Naive thymus-derived CD4-positive, alpha-beta T cell (primary cell): Measurements from ENCODE around the gene ARHGAP35. TPM values are rescaled to one million over a fixed set of nuclear protein-coding genes. Genes with fewer than 3 reads are reported as not detected.
A peak's percentile ranks its signal among the peaks of the same experiment; 100 is the strongest.

Experiments
- ATAC-seq: fragments of 150-1000 bp; cut with Tn5 transposase; 2 replicates; pipeline ENCODE4 v1.10.0; 2021; ENCODE audit warnings: mild to moderate bottlenecking, moderate library complexity
- CTCF ChIA-PET: fragments of 350-600 bp; sonication (Branson Sonifier 250); formaldehyde crosslinking; loops from one replicate; lab custom pipeline; 2021; ENCODE audit warnings: antibody characterized with exemption; lab: Charles Lee
- POLR2A ChIA-PET: fragments of 350-600 bp; sonication (Branson Sonifier 250); formaldehyde crosslinking; loops from one replicate; lab custom pipeline; 2021; ENCODE audit warnings: antibody characterized with exemption, inconsistent platforms; lab: Charles Lee
- DNase-seq, 9 donors: peaks; one replicate each; pipeline versions ENCODE4 v3.0.0 to v3.0.0-alpha.2; 2020 to 2022; ENCODE audit warnings: mixed read lengths in 1 of 9
- H3K27ac ChIP-seq: one replicate; pipeline ENCODE4 v1.7.0; 2013; ENCODE audit warnings: mild to moderate bottlenecking, low read depth, low read length, moderate library complexity
- H3K27me3 ChIP-seq, 2 donors: one replicate each; pipeline ENCODE4 v1.7.0; 2013; ENCODE audit warnings: low read length in 2 of 2, mild to moderate bottlenecking in 2 of 2, moderate library complexity in 2 of 2; ENCODE audit not compliant: control insufficient read depth in 2 of 2, insufficient read depth in 2 of 2
- H3K36me3 ChIP-seq, 3 experiments: 1 replicate in 2 of 3; 2 replicates in 1 of 3; pipeline ENCODE4 v1.7.0; 2013; ENCODE audit warnings: low read length in 3 of 3, mild to moderate bottlenecking in 3 of 3, moderate library complexity in 1 of 3; ENCODE audit not compliant: insufficient read depth in 3 of 3, control insufficient read depth in 2 of 3
- H3K4me1 ChIP-seq, 2 donors: one replicate each; pipeline ENCODE4 v1.7.0; 2013; ENCODE audit warnings: low read length in 2 of 2, mild to moderate bottlenecking in 2 of 2, moderate library complexity in 1 of 2; ENCODE audit not compliant: control insufficient read depth in 2 of 2, insufficient read depth in 2 of 2
- H3K4me3 ChIP-seq: 2 replicates; pipeline ENCODE4 v1.7.0; 2013; ENCODE audit warnings: mild to moderate bottlenecking, low read length
- H3K9me3 ChIP-seq, 3 experiments: 1 replicate in 2 of 3; 2 replicates in 1 of 3; pipeline ENCODE4 v1.7.0; 2013; ENCODE audit warnings: low read length in 3 of 3; ENCODE audit not compliant: control insufficient read depth in 2 of 3
- H3K27ac Mint-ChIP-seq, 9 donors: one replicate each; pipeline ENCODE4 v1.8.0; 2020 to 2022; ENCODE audit warnings: mixed read lengths in 9 of 9, mild to moderate bottlenecking in 8 of 9, moderate library complexity in 5 of 9, inconsistent platforms in 2 of 9
- H3K27me3 Mint-ChIP-seq, 5 donors: one replicate each; pipeline ENCODE4 v1.8.0; 2021 to 2022; ENCODE audit warnings: mixed read lengths in 5 of 5, mild to moderate bottlenecking in 1 of 5
- H3K36me3 Mint-ChIP-seq, 5 donors: one replicate each; pipeline ENCODE4 v1.8.0; 2020 to 2022; ENCODE audit warnings: mixed read lengths in 5 of 5, mild to moderate bottlenecking in 3 of 5, inconsistent platforms in 1 of 5
- H3K4me1 Mint-ChIP-seq, 7 donors: one replicate each; pipeline ENCODE4 v1.8.0; 2020 to 2022; ENCODE audit warnings: mixed read lengths in 7 of 7, mild to moderate bottlenecking in 3 of 7, inconsistent platforms in 1 of 7
- H3K4me3 Mint-ChIP-seq, 10 donors: one replicate each; pipeline ENCODE4 v1.8.0; 2020 to 2022; ENCODE audit warnings: mild to moderate bottlenecking in 10 of 10, mixed read lengths in 10 of 10, moderate library complexity in 6 of 10, inconsistent platforms in 2 of 10
- H3K9me3 Mint-ChIP-seq, 11 donors: one replicate each; pipeline ENCODE4 v1.8.0; 2020 to 2022; ENCODE audit warnings: mixed read lengths in 11 of 11, mild to moderate bottlenecking in 4 of 11, inconsistent platforms in 1 of 11, moderate library complexity in 1 of 11
- intact Hi-C, 2 donors: fragments of 100-400 bp; cut with micrococcal nuclease; formaldehyde crosslinking; loops; one replicate each; pipeline ENCODE4 v1.15.1; 2023
- polyA plus RNA-seq, 2 donors: library from polyadenylated mRNA; unstranded; fragments of 300-500 nt; fragmentation: Illumina TruSeq; gene quantifications; one replicate each; pipeline ENCODE4 v1.2.3, GENCODE V29; 2021
- total RNA-seq, 6 experiments: library from RNA in 5 of 6; stranded (reverse) in 5 of 6; gene quantifications; 1 replicate in 5 of 6; 2 replicates in 1 of 6; pipeline ENCODE4 v1.2.3 and lab custom pipeline; 2021 to 2026

Gene ARHGAP35
- total RNA-seq (10 to 100 TPM; 22.2 to 29.4 (median 24.5) TPM), polyA plus RNA-seq (1 to 10 TPM; 2.3 to 4.8 TPM), total RNA-seq (lab: John Stamatoyannopoulos, UW) (61.8 reads per million, percentile 75 among the genes with 10 or more reads in this experiment)

GRCh38 chr19:46860846-46861690 is at the start of gene ARHGAP35:
Gene ARHGAP35, plus strand, starts transcription at chr19:46860997. Its CDS starts 57,679 bp downstream, at chr19:46918676.
- peak in 2 of 9 donors; percentile 16 to 80 for DNase-seq
- CTCF ChIA-PET, result interaction anchor here (0.6 to 0.9 kb wide), 2 partner anchors 63 to 175 kb away, joined by 3 read pairs; no protein-coding TSS in a partner anchor
- Mint-ChIP-seq H3K9me3 (no peaks in the 10 kb centered on the region), H3K4me3 (peak within 1 kb of the TSS in 9 of 10 donors; percentile 70 to 97 (median 92)), H3K27ac (peak within 1 kb of the TSS; percentile 68 to 98 (median 92)), H3K27me3 (no peaks in the 10 kb centered on the region), H3K36me3 (peaks cover 0 to 6% (median 0%) of the 10 kb centered on the region in 5 donors), H3K4me1 (peaks cover 11 to 26% (median 15%) of the 10 kb centered on the region in 7 donors)
- peaks cover 0 to 5% (median 0%) of the 10 kb centered on the region in 3 experiments for H3K36me3 ChIP-seq
- ATAC-seq, result peak; percentile 63
- H3K4me3 ChIP-seq, result peak within 1 kb of the TSS; percentile 92
- peak within 1 kb of the TSS; percentile 94 for H3K27ac ChIP-seq
- H3K9me3 ChIP-seq, result no peaks in the 10 kb centered on the region
- H3K27me3 ChIP-seq, result no peaks in the 10 kb centered on the region
- intact Hi-C loops, result loop anchor here (1.0 to 10.0 kb wide), 17 partner anchors 10 to 739 kb away; partner anchors contain the start of genes CCDC9 (in 2 of the 2), TMEM160 (in 2 of the 2), ZC3H4 (in 2 of the 2) and AP2S1 (in 1 of the 2)
- H3K4me1 ChIP-seq, result peaks cover 21 to 30% of the 10 kb centered on the region in 2 donors
- POLR2A ChIA-PET, result interaction anchor here (0.7 to 2.9 kb wide), 8 partner anchors 11 to 1776 kb away, joined by 3 to 14 read pairs (median 3); partner anchors contain the start of genes AP2S1 and DBP

GRCh38 chr19:46812977-46813838 is 47.6 kb upstream of the ARHGAP35 start:
- intact Hi-C loops, result no loop called here
- POLR2A ChIA-PET, result no interaction called here
- Histone ChIP-seq H3K4me1 (no peaks in the 10 kb centered on the region), H3K27me3 (no peaks in the 10 kb centered on the region), H3K4me3 (no peak overlapping the region), H3K27ac (no peak overlapping the region), H3K36me3 (no peaks in the 10 kb centered on the region), H3K9me3 (no peaks in the 10 kb centered on the region)
- H3K36me3 Mint-ChIP-seq, result no peaks in the 10 kb centered on the region
- peaks cover 0 to 2% (median 0%) of the 10 kb centered on the region in 5 donors for H3K27me3 Mint-ChIP-seq
- H3K9me3 Mint-ChIP-seq, result no peaks in the 10 kb centered on the region
- H3K27ac Mint-ChIP-seq, result peak overlapping the region in 2 of 9 donors; percentile 54 to 65
- no peak overlapping the region for H3K4me3 Mint-ChIP-seq
- DNase-seq (no peak), ATAC-seq (no peak)
- CTCF ChIA-PET, result interaction anchor here (1.3 kb wide), 1 partner anchor 27 kb away, joined by 3 read pairs; no protein-coding TSS in a partner anchor
- no peaks in the 10 kb centered on the region for H3K4me1 Mint-ChIP-seq

- ChIA-PET CTCF (interaction anchor here (1.3 kb wide), 1 partner anchor 26 kb away, joined by 3 read pairs; no protein-coding TSS in a partner anchor), POLR2A (no interaction called here)
- H3K9me3 ChIP-seq, result no peaks in the 10 kb centered on the region
- DNase-seq (no peak), ATAC-seq (no peak)
- Mint-ChIP-seq H3K27me3 (peaks cover 0 to 2% (median 0%) of the 10 kb centered on the region in 5 donors), H3K4me1 (peaks cover 0 to 2% (median 0%) of the 10 kb centered on the region in 7 donors), H3K27ac (no peak overlapping the region), H3K9me3 (no peaks in the 10 kb centered on the region), H3K36me3 (no peaks in the 10 kb centered on the region), H3K4me3 (no peak overlapping the region)
- no peak overlapping the region for H3K4me3 ChIP-seq
- intact Hi-C loops, result no loop called here
- H3K27me3 ChIP-seq, result no peaks in the 10 kb centered on the region
- no peak overlapping the region for H3K27ac ChIP-seq
- H3K36me3 ChIP-seq, result no peaks in the 10 kb centered on the region
- H3K4me1 ChIP-seq, result no peaks in the 10 kb centered on the region
These were observed 46.9 kb upstream of the ARHGAP35 start for GRCh38 chr19:46813839-46814358.

GRCh38 chr19:46815833-46816627 is 44.8 kb upstream of the ARHGAP35 start:
- POLR2A ChIA-PET, result no interaction called here
- Mint-ChIP-seq H3K36me3 (no peaks in the 10 kb centered on the region), H3K4me3 (peak overlapping the region in 1 of 10 donors; percentile 45), H3K27ac (peak overlapping the region in 1 of 9 donors; percentile 26), H3K4me1 (peaks cover 7 to 24% (median 17%) of the 10 kb centered on the region in 7 donors), H3K9me3 (no peaks in the 10 kb centered on the region), H3K27me3 (peaks cover 0 to 2% (median 0%) of the 10 kb centered on the region in 5 donors)
- intact Hi-C loops, result no loop called here
- Histone ChIP-seq H3K36me3 (no peaks in the 10 kb centered on the region), H3K27me3 (no peaks in the 10 kb centered on the region), H3K9me3 (no peaks in the 10 kb centered on the region), H3K27ac (no peak overlapping the region), H3K4me1 (peaks cover 12 to 16% of the 10 kb centered on the region in 2 donors), H3K4me3 (no peak overlapping the region)
- ATAC-seq (no peak), DNase-seq (no peak)
- CTCF ChIA-PET, result no interaction called here

- POLR2A ChIA-PET, result interaction anchor here (0.7 to 1.7 kb wide), 2 partner anchors 31 to 703 kb away, joined by 3 to 5 read pairs; no protein-coding TSS in a partner anchor
- peak overlapping the region in 5 of 9 donors; percentile 38 to 94 (median 72) for H3K27ac Mint-ChIP-seq
- Histone ChIP-seq H3K36me3 (no peaks in the 10 kb centered on the region), H3K27me3 (no peaks in the 10 kb centered on the region), H3K4me1 (peaks cover 23 to 28% of the 10 kb centered on the region in 2 donors), H3K27ac (no peak overlapping the region), H3K9me3 (no peaks in the 10 kb centered on the region), H3K4me3 (no peak overlapping the region)
- CTCF ChIA-PET, result interaction anchor here (0.5 kb wide), 1 partner anchor 57 kb away, joined by 3 read pairs; no protein-coding TSS in a partner anchor
- intact Hi-C loops, result no loop called here
- ATAC-seq, result no peak
- H3K36me3 Mint-ChIP-seq, result no peaks in the 10 kb centered on the region
- H3K4me3 Mint-ChIP-seq, result no peak overlapping the region
- DNase-seq, result no peak
- H3K9me3 Mint-ChIP-seq, result no peaks in the 10 kb centered on the region
- peaks cover 17 to 34% (median 31%) of the 10 kb centered on the region in 7 donors for H3K4me1 Mint-ChIP-seq
- peaks cover 0 to 2% (median 0%) of the 10 kb centered on the region in 5 donors for H3K27me3 Mint-ChIP-seq
These were observed 42.0 kb upstream of the ARHGAP35 start for GRCh38 chr19:46818812-46819211.
